Measurements from ENCODE around the gene EN2.
"Not testable (repeated sequence)": the region's sequence is repeated elsewhere in the genome, so short reads cannot be mapped to it uniquely, and the experiment has no call there.

Gene EN2

GRCh38 chr7:155426543-155427410 is 31.2 kb upstream of the EN2 start:
- no peak for DNase-seq

- DNase-seq: no peak
Observed at GRCh38 chr7:155427411-155428038, 30.4 kb upstream of the EN2 start.

GRCh38 chr7:155428171-155428834 is 29.6 kb upstream of the EN2 start:
- no peak for DNase-seq

- no peak for DNase-seq
Observed at GRCh38 chr7:155429651-155430050, 28.3 kb upstream of the EN2 start.

GRCh38 chr7:155430606-155431005 is 27.3 kb upstream of the EN2 start:
- no peak for DNase-seq

- DNase-seq: no peak
Observed at GRCh38 chr7:155431231-155431630, 26.7 kb upstream of the EN2 start.

GRCh38 chr7:155431711-155432110 is 26.2 kb upstream of the EN2 start:
- no peak for DNase-seq

- DNase-seq: no peak
Observed at GRCh38 chr7:155435110-155435509, 22.8 kb upstream of the EN2 start.

- no peak for DNase-seq
Observed at GRCh38 chr7:155437836-155438235, 20.1 kb upstream of the EN2 start.

- no peak for DNase-seq
Observed at GRCh38 chr7:155438777-155439176, 19.2 kb upstream of the EN2 start.

GRCh38 chr7:155439311-155440017 is 18.5 kb upstream of the EN2 start:
- no peak for DNase-seq

- no peak for DNase-seq
Observed at GRCh38 chr7:155440018-155440410, 17.9 kb upstream of the EN2 start.

GRCh38 chr7:155441856-155442255 is 16.1 kb upstream of the EN2 start:
- DNase-seq: no peak

- DNase-seq: no peak
Observed at GRCh38 chr7:155444746-155445145, 13.2 kb upstream of the EN2 start.

GRCh38 chr7:155445606-155446005 is 12.3 kb upstream of the EN2 start:
- DNase-seq: not testable (repeated sequence)

GRCh38 chr7:155447603-155448002 is 10.3 kb upstream of the EN2 start:
- DNase-seq: no peak

GRCh38 chr7:155448632-155449007 is 9.3 kb upstream of the EN2 start:
- DNase-seq: no peak

GRCh38 chr7:155449008-155449868 is 8.7 kb upstream of the EN2 start:
- DNase-seq: no peak

GRCh38 chr7:155449869-155450557 is 7.9 kb upstream of the EN2 start:
- DNase-seq: no peak

- no peak for DNase-seq
Observed at GRCh38 chr7:155450558-155450969, 7.4 kb upstream of the EN2 start.

GRCh38 chr7:155450970-155451801 is 6.7 kb upstream of the EN2 start:
- no peak for DNase-seq
